Ramos (cell line): Measurements from ENCODE around the gene TDRD10.

Experiments
- in situ Hi-C: fragments of 300-500 bp; cut with MboI; formaldehyde crosslinking; loops from one replicate; pipeline ENCODE4 v1.14.3; 2022; ENCODE audit warnings: low sequenced_read_pairs; ENCODE audit not compliant: unreplicated experiment

Gene TDRD10

DNA sequence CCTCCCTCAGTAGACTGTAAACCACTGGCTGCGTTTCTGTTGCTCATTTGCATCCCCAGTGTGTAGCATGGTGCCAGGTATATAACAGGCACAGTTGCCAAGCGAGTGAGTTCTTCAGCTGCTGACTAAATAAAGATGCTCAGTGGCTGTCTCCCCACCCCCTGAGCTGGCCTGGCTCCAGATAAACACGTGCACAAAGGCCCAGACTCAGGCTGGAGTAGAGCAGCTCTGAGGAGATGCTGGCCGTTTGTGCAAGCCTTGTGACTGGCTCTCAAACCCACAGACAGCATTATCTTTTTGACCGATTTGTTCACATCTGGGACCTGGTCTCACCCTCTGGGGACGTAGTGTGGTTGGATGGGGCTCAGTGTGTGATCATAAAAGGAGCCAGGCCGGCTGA, 72.7 kb downstream of the TDRD10 start:
- in situ Hi-C loops = no loop called here

DNA sequence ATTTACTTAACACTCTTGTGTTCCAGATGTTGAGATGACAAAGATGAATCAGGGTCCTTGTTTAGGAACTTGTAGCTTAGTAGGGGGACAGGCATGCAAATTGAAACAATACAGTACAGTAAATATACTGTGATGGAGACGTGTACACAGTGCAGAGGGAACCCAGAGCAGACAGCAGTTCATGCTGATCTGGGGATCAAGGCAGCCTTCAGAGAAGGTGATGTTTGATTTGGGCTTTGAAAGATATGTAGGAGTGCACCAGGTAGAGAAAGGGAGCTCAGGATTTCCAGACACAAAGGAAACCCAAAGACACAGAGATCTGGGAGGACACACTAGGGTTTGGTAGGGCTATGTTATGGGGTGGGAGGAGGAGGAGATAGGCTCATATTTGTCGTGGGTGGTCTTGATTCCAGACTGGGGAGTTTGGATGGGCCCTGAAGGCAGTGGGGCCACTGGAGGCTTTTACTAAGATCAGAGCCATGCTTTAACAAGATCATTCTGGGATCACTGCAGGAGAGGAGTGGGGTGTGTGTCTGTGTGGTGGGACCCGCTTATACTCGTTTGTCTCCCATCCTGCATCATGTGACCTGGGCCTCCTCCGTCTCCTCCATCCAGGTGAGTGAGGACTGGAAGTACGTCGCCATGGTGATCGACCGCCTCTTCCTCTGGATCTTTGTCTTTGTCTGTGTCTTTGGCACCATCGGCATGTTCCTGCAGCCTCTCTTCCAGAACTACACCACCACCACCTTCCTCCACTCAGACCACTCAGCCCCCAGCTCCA, 73.3 kb downstream of the TDRD10 start:
- in situ Hi-C loops = no loop called here

DNA sequence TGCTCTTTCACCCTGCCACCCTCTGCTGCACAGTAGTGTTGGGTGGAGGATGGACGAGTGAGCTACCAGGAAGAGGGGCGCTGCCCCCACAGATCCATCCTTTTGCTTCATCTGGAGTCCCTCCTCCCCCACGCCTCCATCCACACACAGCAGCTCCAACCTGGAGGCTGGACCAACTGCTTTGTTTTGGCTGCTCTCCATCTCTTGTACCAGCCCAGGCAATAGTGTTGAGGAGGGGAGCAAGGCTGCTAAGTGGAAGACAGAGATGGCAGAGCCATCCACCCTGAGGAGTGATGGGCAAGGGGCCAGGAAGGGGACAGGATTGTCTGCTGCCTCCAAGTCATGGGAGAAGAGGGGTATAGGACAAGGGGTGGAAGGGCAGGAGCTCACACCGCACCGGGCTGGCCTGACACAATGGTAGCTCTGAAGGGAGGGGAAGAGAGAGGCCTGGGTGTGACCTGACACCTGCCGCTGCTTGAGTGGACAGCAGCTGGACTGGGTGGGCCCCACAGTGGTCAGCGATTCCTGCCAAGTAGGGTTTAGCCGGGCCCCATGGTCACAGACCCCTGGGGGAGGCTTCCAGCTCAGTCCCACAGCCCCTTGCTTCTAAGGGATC, 74.0 kb downstream of the TDRD10 start:
- in situ Hi-C loops = no loop called here

DNA sequence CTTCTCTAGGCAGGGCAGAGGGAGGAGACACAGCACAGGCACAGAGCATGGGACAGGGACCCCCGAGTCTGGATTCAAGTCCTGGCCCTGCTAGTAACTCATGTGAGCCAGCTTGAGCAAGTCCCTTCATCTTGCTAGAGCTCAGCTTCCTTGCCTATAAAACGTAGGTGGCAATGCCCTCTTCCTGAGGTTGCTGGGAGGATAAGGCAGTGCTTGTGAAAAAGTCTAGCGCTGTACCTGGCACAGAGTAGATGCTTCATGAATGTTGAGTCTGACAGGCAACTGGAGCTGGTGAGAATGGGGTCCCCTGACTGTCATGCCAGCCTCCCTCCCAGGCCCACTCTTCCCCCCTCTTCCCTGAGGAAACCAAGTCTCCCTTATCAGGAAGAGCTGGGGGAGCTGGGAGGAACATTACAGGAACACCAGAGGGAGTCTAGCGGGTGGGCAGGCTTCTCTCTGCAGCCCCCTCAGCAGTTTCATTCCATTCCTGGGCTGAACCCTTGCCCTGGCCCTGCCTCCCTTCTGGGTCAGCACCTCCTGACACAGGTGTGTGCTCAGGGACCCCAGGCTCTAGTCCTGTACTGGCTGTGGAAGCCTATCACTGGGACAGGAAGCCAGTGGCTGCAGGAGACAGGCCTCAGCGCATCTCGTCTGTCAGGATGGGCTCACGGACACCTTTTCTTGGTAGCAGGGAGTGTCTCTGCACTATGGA, 75.5 kb downstream of the TDRD10 start:
- in situ Hi-C loops = no loop called here

DNA sequence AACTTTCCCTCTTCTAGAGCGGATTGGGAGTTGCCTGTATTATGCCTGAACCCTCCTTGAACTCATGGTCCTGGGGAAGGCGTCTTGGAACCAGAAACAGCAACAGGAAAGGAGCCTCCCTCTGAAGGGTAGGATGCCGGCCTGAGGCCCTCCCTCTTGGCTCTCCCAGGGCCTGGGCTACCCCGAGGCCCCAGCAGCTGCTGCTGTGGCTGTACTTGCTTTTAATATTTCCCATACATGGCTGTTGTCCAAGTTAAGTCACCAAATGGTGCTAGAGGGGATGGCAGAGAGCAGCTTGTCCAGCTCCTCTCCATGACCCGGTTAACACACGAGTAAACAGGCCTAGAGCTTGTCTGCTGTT, 76.0 kb downstream of the TDRD10 start:
- in situ Hi-C loops = no loop called here

DNA sequence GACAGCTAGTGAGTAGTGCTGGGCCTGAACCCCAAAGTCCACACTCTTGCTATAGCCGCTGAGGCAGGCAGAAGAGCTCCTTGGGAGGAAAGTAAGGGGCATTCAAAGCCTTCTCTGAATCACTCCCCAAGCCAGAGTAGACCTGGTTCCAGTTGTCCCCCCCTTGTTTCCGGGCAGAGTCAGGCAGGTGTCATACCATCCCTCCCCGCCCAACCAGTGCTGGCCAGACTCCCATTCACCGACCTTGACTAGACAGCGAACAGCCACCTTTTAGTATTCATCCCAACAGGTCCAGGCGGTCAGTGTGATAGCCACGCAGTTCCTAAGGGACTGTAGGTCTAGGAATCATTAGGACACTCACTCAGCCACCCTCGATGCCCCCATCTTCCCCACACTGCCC, 77.4 kb downstream of the TDRD10 start:
- in situ Hi-C loops = no loop called here

DNA sequence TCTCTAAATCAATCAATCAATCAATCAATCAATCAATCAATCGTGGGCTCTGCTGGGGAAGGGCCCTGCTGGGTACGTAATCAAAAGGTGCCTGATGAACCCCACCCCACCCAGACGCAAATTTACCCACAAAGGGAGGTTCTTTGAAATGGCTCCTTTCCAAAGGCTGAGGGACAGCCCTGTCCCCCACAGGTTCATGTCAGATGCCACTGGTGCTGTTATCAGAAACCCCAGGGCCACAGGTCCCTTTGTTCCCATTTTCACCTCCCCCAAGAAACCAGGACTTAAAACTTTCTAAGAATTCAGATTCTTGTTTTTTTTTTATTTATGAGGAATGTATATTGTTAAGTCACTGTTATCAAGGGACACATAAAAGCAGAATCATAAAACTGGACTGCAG, 79.7 kb downstream of the TDRD10 start:
- in situ Hi-C loops = no loop called here

DNA sequence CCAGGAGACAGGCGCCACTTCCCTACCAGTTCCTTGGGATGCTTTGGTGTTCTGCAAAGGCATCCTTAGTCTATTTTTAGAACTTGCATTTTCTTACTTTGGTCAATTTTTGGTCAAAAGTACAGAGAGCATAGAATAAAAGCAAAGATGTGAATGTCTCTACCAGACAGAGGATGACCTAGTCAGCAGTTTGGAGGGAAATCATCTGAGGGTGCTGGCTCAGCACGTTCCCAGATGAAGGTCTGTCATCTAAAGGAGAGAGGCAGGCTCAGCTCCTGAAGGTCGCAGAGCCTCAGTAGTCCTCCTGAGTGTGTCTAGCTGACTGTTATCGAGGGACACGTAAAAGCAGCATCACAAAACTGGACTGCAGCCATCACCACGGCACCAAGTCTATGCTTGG, 80.9 kb downstream of the TDRD10 start:
- in situ Hi-C loops = no loop called here

DNA sequence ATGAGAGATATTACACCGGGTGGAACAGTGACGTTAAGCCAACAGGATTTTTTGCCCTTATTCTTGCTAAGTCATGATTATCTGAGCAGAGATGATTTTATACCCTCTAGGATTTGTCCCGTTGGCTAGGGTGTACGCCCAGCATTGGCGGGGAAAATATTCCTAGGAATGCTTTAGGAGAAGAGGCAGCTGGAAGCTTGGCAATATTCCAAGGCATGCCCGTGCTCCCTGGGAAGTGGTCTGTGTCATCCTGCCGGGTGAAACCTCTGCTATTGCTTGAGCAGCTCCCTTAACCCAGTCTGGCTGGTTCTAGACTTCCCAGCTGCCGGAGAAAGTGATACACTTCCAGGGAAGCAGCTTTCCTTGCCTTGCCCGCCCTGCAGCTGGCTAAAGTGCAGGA, 81.8 kb downstream of the TDRD10 start:
- in situ Hi-C loops = no loop called here

DNA sequence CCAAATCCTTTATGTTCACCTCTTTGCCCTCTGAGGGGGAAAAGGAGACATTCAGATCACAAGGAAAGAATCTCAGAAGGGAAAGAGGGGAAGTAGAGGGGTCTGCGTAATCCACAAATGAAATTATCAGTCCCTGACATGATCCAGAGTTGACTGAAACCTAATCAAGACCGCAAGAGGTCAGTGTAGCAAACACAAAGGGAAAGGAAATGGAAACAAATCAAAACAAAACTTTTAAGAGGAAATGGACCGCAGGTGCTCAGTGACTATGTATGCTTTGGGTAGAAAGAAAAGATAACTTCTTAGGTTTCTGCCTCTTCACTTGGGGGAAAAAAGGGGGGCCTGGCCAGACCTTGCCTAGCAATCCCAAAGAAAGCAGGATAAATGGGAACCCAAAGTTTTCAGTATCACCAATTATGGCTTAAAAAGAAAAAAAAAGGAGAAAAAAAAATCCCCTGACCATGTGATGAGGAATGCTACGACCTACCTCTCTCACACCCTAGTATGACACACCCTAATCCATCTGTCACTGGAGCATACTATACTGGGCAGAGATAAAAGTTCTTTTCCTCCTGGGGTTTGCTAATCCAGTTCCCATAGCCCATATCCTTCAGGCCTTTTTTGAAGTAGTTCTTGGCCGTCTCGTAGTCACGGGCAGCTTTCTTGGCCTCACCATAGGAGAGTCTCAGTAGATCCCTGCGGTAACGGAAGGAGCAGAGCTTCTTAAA, 82.4 kb downstream of the TDRD10 start:
- in situ Hi-C loops = no loop called here

DNA sequence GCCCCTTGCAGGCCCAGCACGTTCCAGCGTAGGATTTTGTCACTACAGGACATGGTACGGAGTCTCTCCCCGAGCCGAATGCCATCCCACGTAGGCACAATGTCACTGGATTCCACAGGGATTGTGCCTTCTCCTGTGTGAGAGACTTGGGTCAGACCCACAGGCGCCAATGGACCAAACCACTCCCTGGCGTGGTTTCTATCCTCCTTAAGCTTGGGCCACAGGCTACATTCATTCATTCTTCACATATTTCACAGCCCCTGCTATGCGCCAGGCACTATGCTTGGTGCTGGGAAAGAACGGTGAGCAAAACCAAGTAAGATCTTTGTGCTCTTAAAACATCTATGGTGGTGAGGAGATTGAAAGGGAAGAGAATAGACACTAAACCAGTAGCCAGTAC, 84.2 kb downstream of the TDRD10 start:
- in situ Hi-C loops = no loop called here

DNA sequence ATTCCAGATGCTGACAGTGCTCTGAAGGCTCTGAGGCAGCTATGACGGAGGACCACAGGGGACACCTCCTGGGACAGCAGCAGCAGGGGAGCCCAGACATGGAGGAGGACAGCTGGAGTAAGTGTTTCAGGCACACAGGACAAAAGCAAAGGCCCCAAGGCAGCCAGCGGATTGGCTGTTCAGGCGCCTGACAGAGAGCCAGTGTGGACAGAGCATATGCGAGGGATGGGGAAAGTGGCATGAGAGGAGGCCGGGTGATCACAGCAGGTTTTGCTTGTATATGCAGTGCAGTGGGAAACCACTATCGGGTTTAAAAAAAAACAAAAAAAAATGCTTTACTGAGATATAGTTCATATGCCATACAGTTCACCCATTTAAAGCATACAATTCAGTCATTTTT, 84.6 kb downstream of the TDRD10 start:
- in situ Hi-C loops = no loop called here

DNA sequence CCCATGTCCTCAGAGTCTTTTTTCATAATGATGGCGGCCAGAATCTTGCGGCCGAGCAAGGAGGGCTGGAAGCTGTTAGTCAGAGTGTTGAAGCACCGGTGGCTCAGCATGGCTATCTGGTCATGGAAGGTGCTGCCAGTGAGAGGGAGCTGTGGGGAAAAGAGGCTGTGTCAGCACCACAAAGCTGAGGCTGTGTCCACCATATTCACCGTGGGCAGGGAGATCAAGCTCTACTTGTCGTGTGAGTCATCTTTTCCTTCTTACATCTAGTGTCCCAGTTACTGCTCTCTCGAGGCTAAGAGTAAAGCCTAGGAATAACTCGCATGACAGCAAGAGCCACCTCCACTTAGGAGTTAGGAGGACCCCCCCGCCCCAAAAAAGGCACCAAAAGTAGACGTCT, 87.8 kb downstream of the TDRD10 start:
- in situ Hi-C loops = no loop called here

DNA sequence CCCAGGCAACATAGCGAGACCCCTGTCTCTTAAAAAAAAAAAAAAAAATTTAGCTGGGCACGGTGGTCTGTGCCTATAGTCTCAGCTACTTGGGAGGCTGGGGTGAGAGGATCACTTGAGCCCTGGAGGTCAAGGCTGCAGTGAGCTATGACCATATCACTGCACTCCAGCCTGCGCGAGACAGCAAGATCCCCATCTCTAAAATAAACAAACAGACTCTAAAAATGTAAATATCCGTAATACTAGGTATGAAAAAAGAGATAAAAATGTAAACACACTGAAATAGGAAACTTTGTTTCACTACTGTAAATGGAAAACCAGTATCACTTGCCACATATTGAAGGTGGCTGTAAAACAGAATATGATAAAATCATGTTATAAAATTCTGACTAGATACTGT, 88.7 kb downstream of the TDRD10 start:
- in situ Hi-C loops = no loop called here

DNA sequence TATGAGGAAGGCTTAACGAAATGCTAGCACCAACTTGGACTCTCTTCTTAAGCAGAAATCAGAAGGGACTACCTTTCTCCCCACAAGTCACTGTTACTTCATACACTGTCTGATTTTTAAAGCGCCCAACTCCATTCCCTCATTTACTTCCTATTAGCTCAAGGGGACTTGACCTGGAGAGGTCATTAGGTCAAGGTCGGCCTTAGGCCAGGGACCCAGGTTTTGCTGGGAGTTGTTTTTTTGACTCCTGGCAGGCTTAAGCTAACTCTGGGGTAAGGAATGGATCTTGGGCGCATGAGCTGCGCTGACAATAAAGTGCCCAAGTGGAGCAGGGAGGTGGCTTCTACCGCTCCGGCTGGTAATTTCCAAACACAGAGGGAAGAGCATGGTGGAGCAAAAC, 89.2 kb downstream of the TDRD10 start:
- in situ Hi-C loops = no loop called here

DNA sequence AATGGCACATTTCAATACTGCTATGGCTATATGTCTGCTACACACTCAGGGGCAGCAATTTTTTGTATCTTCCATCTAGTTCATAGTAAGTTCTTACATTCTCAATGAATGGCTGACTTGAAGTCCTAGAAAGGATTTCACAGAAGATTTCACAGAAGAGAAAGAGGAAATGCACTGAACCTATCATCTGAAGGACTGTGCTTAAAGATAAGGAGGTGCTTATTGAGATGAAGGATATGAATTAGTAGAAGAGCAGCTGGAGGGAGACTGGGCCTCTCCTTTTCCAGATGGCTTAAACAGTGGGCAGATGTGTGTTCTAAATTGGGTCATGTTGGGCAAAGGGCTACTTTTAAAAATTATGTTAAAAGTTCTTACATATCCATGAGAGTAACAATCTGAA, 91.4 kb downstream of the TDRD10 start:
- in situ Hi-C loops = no loop called here

DNA sequence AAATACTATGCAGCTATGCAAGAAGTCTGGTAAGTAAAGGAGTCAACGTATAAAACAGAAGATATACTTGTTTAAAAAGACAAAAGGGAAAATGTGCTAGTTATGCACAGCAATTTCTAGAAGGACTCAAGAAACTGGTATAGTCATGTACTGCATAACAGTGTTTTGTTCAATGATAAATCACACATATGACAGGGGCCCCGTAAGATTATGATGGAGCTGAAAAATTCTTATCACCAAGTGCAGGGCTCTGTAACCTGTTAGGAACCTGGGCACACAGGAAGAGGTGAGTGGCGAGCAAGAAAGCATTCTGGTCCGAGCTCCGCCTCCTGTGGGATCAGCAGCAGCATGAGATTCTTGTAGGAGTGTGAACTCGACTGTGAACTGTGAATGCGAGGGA, 92.8 kb downstream of the TDRD10 start:
- in situ Hi-C loops = no loop called here

DNA sequence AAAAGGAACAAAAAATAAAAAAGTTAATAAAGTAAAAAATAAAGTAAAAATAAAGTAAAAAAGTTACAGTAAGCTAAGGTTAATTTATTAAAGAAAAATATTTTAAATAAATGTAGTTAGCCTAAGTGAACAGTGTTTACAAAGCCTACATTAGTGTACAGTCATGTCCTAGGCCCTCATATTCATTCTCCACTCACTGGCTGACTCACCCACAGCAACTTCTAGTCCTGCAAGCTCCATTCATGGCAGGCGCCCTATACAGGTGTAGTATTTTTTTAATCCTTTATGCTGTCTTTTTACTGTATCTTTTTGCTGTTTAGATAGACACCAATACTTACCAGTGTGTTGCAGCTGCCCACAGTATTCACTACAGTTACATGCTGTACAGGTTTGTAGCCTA, 93.6 kb downstream of the TDRD10 start:
- in situ Hi-C loops = no loop called here
